ENCODE data around the gene ADCY1.
"Not testable (repeated sequence)": the region's sequence is repeated elsewhere in the genome, so short reads cannot be mapped to it uniquely, and the experiment has no call there.

The ADCY1 gene

GRCh38 chr7:45768516-45769394, 194.6 kb downstream of the ADCY1 start:
- peak; percentile 99 for DNase-seq

DNA sequence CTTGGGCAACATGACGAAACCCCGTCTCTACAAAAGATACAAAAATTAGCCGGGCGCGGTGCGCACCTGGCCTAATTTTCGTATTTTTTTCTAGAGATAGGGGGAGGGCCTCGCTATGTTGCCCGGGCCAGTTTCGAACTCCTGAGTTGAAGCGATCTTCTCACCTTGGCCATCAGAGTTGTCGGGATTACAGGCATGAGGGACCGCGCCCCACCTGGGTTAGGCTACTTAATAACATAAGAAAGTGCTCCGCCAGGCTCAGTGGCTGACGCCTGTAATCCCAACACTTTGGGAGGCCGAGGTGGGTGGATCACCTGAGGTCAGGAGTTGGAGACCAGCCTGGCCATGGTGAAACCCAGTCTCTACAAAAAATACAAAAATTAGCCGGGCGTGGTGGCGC, 195.5 kb downstream of the ADCY1 start:
- DNase-seq: not testable (repeated sequence)
